HEK293 (cell line): ENCODE measurements around the gene CMYA5.

ENCODE experiments used
- CTCF ChIA-PET: fragments of 350-600 bp; formaldehyde crosslinking; extraction: SDS; loops from one replicate; lab custom pipeline; 2021; ENCODE audit warnings: antibody characterized with exemption; lab: Yijun Ruan, JAX
- POLR2A ChIA-PET: fragments of 300-600 bp; formaldehyde crosslinking; extraction: SDS; loops from one replicate; lab custom pipeline; 2020; ENCODE audit warnings: antibody characterized with exemption, inconsistent platforms; lab: Yijun Ruan, JAX
- H3K27ac ChIP-seq: fragments of 200-500 bp; sonication (Bioruptor generic); 2 replicates; pipeline ENCODE4 v1.5.1; 2014; ENCODE audit warnings: low read depth, low read length, control low read depth, inconsistent platforms; ENCODE audit errors: extremely low read depth
- H3K36me3 ChIP-seq, 2 experiments: fragments of 200-500 bp in 1 of 2; sonication (Bioruptor generic) in 1 of 2; 1 replicate in 1 of 2; 2 replicates in 1 of 2; pipeline ENCODE4 v1.5.1; 2014 to 2017; ENCODE audit warnings: inconsistent platforms in 2 of 2, low read length in 2 of 2; ENCODE audit not compliant: control insufficient read depth in 2 of 2, insufficient read depth in 1 of 2
- H3K4me1 ChIP-seq: fragments of 200-500 bp; sonication (Bioruptor generic); 2 replicates; pipeline ENCODE4 v1.5.1; 2014; ENCODE audit warnings: mild to moderate bottlenecking, low read length, inconsistent platforms; ENCODE audit not compliant: control insufficient read depth, insufficient read depth
- H3K4me3 ChIP-seq: 2 replicates; pipeline ENCODE4 v1.5.1; 2011; ENCODE audit warnings: low read depth, mild to moderate bottlenecking, control low read depth, low read length, moderate library complexity
- H3K9me3 ChIP-seq: fragments of 200-500 bp; sonication (Bioruptor generic); 2 replicates; pipeline ENCODE4 v1.5.1; 2014; ENCODE audit warnings: low read depth, low read length, inconsistent platforms; ENCODE audit not compliant: control insufficient read depth, insufficient read depth
- HOXA7 ChIP-seq: sonication (generic); formaldehyde crosslinking; IDR thresholded peaks from 2 replicates; pipeline ENCODE4 v1.8.1; 2022; ENCODE audit warnings: missing genetic modification reagents, borderline replicate concordance
- KLF16 ChIP-seq: fragments of 450-650 bp; formaldehyde crosslinking; IDR thresholded peaks from 2 replicates; pipeline ENCODE4 v1.5.1; 2017; ENCODE audit warnings: missing biosample characterization, missing genetic modification characterization
- MYNN ChIP-seq: fragments of 450-650 bp; formaldehyde crosslinking; IDR thresholded peaks from 2 replicates; pipeline ENCODE4 v1.5.1; 2016; ENCODE audit warnings: missing biosample characterization, missing genetic modification characterization, borderline replicate concordance
- OSR2 ChIP-seq: fragments of 450-650 bp; formaldehyde crosslinking; IDR thresholded peaks from 2 replicates; pipeline ENCODE4 v1.5.1; 2016; ENCODE audit warnings: missing biosample characterization, missing genetic modification characterization
- SCRT1 ChIP-seq: fragments of 450-650 bp; formaldehyde crosslinking; IDR thresholded peaks from 2 replicates; pipeline ENCODE4 v1.5.1; 2016; ENCODE audit warnings: missing biosample characterization, missing genetic modification characterization, borderline replicate concordance
- SETDB1 ChIP-seq: IDR thresholded peaks from one replicate; pipeline ENCODE4 v1.6.1; 2017; ENCODE audit warnings: mild to moderate bottlenecking, low read length, moderate library complexity, mixed read lengths; ENCODE audit not compliant: insufficient read length
- SP3 ChIP-seq: fragments of 450-650 bp; formaldehyde crosslinking; IDR thresholded peaks from 2 replicates; pipeline ENCODE4 v1.5.1; 2016; ENCODE audit warnings: missing biosample characterization, missing genetic modification characterization
- TRIM28 ChIP-seq: IDR thresholded peaks from 2 replicates; pipeline ENCODE4 v1.6.1; 2011; ENCODE audit warnings: low read length, control low read depth, borderline replicate concordance
- YY1 ChIP-seq: fragments of 450-650 bp; formaldehyde crosslinking; IDR thresholded peaks from 2 replicates; pipeline ENCODE4 v1.5.1; 2018; ENCODE audit warnings: missing biosample characterization, missing genetic modification characterization
- ZBTB10 ChIP-seq: fragments of 450-650 bp; formaldehyde crosslinking; IDR thresholded peaks from 2 replicates; pipeline ENCODE4 v1.5.1; 2016; ENCODE audit warnings: missing biosample characterization, missing genetic modification characterization
- ZFP37 ChIP-seq: fragments of 450-650 bp; formaldehyde crosslinking; IDR thresholded peaks from 2 replicates; pipeline ENCODE4 v1.5.1; 2016; ENCODE audit warnings: missing biosample characterization, missing genetic modification characterization
- ZNF175 ChIP-seq: fragments of 450-650 bp; formaldehyde crosslinking; IDR thresholded peaks from 2 replicates; pipeline ENCODE4 v1.5.1; 2016; ENCODE audit warnings: missing biosample characterization, missing genetic modification characterization
- ZNF266 ChIP-seq: fragments of 450-650 bp; formaldehyde crosslinking; IDR thresholded peaks from 2 replicates; pipeline ENCODE4 v1.5.1; 2016; ENCODE audit warnings: missing biosample characterization, missing genetic modification characterization, low read depth
- ZNF280C ChIP-seq: fragments of 450-650 bp; formaldehyde crosslinking; IDR thresholded peaks from 2 replicates; pipeline ENCODE4 v1.5.1; 2016; ENCODE audit warnings: missing biosample characterization, missing genetic modification characterization
- ZNF311 ChIP-seq: fragments of 450-650 bp; formaldehyde crosslinking; IDR thresholded peaks from 2 replicates; pipeline ENCODE4 v1.5.1; 2017; ENCODE audit warnings: missing biosample characterization, missing genetic modification characterization, borderline replicate concordance
- ZNF596 ChIP-seq: fragments of 450-650 bp; IDR thresholded peaks from 2 replicates; pipeline ENCODE4 v1.5.0; 2018; ENCODE audit warnings: missing biosample characterization, mild to moderate bottlenecking, missing genetic modification characterization, moderate library complexity
- ZNF610 ChIP-seq: fragments of 450-650 bp; formaldehyde crosslinking; IDR thresholded peaks from 2 replicates; pipeline ENCODE4 v1.5.1; 2016; ENCODE audit warnings: missing biosample characterization, missing genetic modification characterization, borderline replicate concordance
- ZNF626 ChIP-seq: fragments of 450-650 bp; sonication (Bioruptor Pico); formaldehyde crosslinking; IDR thresholded peaks from 2 replicates; pipeline ENCODE4 v1.5.1; 2018; ENCODE audit warnings: missing biosample characterization, missing genetic modification characterization, inconsistent platforms
- ZNF629 ChIP-seq: fragments of 450-650 bp; formaldehyde crosslinking; IDR thresholded peaks from 2 replicates; pipeline ENCODE4 v1.5.1; 2017; ENCODE audit warnings: missing biosample characterization, missing genetic modification characterization
- ZNF654 ChIP-seq: fragments of 450-650 bp; formaldehyde crosslinking; IDR thresholded peaks from 2 replicates; pipeline ENCODE4 v1.5.1; 2016; ENCODE audit warnings: low read depth, missing biosample characterization, missing genetic modification characterization
- ZNF776 ChIP-seq: fragments of 450-650 bp; formaldehyde crosslinking; IDR thresholded peaks from 2 replicates; pipeline ENCODE4 v1.5.0; 2017; ENCODE audit warnings: missing biosample characterization, missing genetic modification characterization, borderline replicate concordance
- ZNF791 ChIP-seq: fragments of 450-650 bp; formaldehyde crosslinking; IDR thresholded peaks from 2 replicates; pipeline ENCODE4 v1.5.1; 2016; ENCODE audit warnings: missing biosample characterization, missing genetic modification characterization
- TF ChIP-seq, protein P1 (sequence below): fragments of 450-650 bp; formaldehyde crosslinking; IDR thresholded peaks from 2 replicates; pipeline ENCODE4 v1.5.1; 2016; ENCODE audit warnings: missing biosample characterization, missing genetic modification characterization
- TF ChIP-seq, protein P2 (sequence below): fragments of 450-650 bp; formaldehyde crosslinking; IDR thresholded peaks from 2 replicates; pipeline ENCODE4 v1.5.1; 2017; ENCODE audit warnings: missing biosample characterization, missing genetic modification characterization

The CMYA5 gene

GRCh38 chr5:79695526-79695925 lies 5.9 kb downstream of the CMYA5 start:
- Histone ChIP-seq H3K4me3 (no peak overlapping the region), H3K36me3 (no peaks in the 10 kb centered on the region), H3K27ac (no peak overlapping the region), H3K9me3 (no peaks in the 10 kb centered on the region), H3K4me1 (no peaks in the 10 kb centered on the region)
- TF ChIP-seq KLF16 (tag by site-specific recombination) (no peak), ZNF280C (tag by site-specific recombination) (no peak)
- ChIA-PET POLR2A (no interaction called here), CTCF (interaction anchor here (2.7 kb wide), 1 partner anchor 9 kb away, joined by 13 read pairs; no protein-coding TSS in a partner anchor)

DNA sequence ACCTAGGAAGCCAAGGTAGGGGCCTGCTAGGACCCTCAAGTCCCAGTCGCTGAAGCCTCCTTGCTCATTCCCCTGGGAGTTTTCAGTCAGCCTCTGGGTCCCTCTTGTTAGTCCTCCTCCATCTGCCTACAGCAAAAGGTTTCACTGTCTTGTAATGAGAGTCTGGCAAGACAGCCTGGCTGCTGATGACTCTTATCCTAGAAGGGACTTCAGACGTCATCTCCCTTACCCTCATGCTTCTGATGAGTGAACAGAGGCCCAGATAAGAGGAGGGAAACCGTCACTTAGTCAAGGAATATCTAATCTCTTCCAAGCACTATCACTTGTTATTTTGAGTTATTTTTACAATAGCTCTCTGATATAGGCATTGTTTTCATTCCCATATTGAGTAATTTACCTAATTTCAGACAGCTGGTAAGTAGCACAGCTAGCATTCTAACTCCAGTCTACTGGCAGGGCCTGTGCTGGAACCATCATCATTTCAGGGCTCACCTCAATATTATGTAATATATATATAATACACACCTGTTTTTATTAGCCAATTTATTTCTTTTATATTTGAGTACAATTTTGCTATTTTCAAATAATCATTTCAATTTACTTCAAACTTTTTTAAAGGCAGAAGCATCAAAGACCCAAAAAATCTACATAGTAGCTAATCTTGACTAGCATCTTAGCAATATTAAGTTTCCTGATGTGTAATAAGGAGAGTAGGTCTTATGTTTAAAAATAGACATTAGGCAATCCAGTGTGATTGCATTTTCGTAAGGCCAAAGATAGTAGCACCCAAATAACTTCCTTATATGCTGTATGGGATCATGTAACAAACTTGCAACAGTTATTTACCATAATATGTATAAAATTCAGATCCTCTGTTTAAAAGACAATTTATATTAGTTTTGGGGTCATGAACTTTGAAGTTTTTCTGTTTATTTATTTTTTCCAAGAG lies 7.9 kb downstream of the CMYA5 start:
- TF ChIP-seq ZNF610 (no peak), ZNF629 (tag by site-specific recombination) (no peak), ZNF266 (no peak), SCRT1 (tag by site-specific recombination) (no peak), ZBTB10 (no peak), SP3 (tag by site-specific recombination) (no peak), ZNF596 (tag by site-specific recombination) (no peak), OSR2 (no peak), ZFP37 (tag by site-specific recombination) (no peak), ZNF654 (tag by site-specific recombination) (no peak)
- Histone ChIP-seq H3K27ac (no peak overlapping the region), H3K36me3 (no peaks in the 10 kb centered on the region), H3K4me3 (no peak overlapping the region), H3K4me1 (no peaks in the 10 kb centered on the region), H3K9me3 (no peaks in the 10 kb centered on the region)
- POLR2A ChIA-PET, result no interaction called here
- CTCF ChIA-PET, result interaction anchor here (0.7 to 1.0 kb wide), 2 partner anchors 27 to 156 kb away, joined by 4 read pairs; no protein-coding TSS in a partner anchor

DNA sequence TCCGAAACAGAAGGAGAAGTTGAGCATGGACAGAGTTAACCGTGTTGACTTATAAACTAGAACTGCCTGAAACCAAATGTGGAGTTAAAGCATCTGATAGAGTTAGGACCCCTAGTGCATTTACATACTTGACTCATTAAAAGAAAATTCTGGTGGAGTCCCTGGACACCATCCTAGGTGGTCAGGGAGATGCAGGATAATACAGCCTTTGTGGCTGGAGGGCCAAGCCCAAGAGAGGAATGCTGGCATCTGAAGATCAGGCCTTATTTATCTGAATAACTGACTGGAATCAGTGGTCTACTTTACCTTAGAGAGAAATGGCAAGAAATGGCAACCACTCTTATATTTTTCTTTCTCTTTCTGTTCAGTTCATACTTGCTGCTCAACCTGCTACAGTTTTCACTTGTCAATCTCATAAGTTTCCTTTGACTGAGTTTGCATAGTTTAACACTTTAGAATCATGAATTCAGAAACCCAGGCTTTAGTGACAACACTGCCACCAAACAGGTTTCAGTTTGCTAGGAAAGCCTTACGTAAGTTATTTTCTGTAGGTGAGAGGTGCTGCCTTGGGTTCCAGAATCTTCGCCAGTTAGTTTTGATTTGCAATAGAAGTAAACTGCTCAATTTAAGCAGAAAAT lies 10.2 kb downstream of the CMYA5 start:
- H3K4me3 ChIP-seq, result no peak overlapping the region
- CTCF ChIA-PET, result interaction anchor here (0.6 to 1.1 kb wide), 2 partner anchors 38 to 160 kb away, joined by 3 read pairs; no protein-coding TSS in a partner anchor
- no peaks in the 10 kb centered on the region for H3K9me3 ChIP-seq
- no peaks in the 10 kb centered on the region for H3K36me3 ChIP-seq
- H3K4me1 ChIP-seq, result no peaks in the 10 kb centered on the region
- no peak overlapping the region for H3K27ac ChIP-seq
- POLR2A ChIA-PET, result no interaction called here
- TF ChIP-seq YY1 (tag by site-specific recombination), result no peak
- TF ChIP-seq HOXA7 (CRISPR knock-in tag), result no peak
- no peak for TF ChIP-seq SCRT1 (tag by site-specific recombination)
- no peak for TF ChIP-seq TRIM28
- TF ChIP-seq, protein P1, sequence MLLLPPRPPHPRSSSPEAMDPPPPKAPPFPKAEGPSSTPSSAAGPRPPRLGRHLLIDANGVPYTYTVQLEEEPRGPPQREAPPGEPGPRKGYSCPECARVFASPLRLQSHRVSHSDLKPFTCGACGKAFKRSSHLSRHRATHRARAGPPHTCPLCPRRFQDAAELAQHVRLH (tag by site-specific recombination), result no peak
- no peak for TF ChIP-seq ZNF175
- TF ChIP-seq, protein P2, sequence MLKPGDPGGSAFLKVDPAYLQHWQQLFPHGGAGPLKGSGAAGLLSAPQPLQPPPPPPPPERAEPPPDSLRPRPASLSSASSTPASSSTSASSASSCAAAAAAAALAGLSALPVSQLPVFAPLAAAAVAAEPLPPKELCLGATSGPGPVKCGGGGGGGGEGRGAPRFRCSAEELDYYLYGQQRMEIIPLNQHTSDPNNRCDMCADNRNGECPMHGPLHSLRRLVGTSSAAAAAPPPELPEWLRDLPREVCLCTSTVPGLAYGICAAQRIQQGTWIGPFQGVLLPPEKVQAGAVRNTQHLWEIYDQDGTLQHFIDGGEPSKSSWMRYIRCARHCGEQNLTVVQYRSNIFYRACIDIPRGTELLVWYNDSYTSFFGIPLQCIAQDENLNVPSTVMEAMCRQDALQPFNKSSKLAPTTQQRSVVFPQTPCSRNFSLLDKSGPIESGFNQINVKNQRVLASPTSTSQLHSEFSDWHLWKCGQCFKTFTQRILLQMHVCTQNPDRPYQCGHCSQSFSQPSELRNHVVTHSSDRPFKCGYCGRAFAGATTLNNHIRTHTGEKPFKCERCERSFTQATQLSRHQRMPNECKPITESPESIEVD (tag by site-specific recombination), result no peak
- TF ChIP-seq ZNF626, result no peak
- no peak for TF ChIP-seq SETDB1
- TF ChIP-seq ZNF776 (tag by site-specific recombination), result no peak
- TF ChIP-seq ZNF791 (tag by site-specific recombination), result no peak
- no peak for TF ChIP-seq MYNN (tag by site-specific recombination)
- TF ChIP-seq ZNF311, result no peak
